D721Med (cell line): ENCODE measurements around the gene B3GLCT.

ENCODE experiments used
- DNase-seq: peaks from one replicate; pipeline ENCODE4 v3.0.0; 2011; ENCODE audit warnings: low spot score; ENCODE audit not compliant: insufficient read length
- FAIRE-seq: peaks from 2 replicates; lab custom pipeline; 2011; peaks lifted over from hg19 to GRCh38; lab: Jason Lieb, UNC
- TF ChIP-seq, protein P1 (sequence below): IDR thresholded peaks from 2 replicates; pipeline ENCODE4 v1.5.1; 2012; ENCODE audit warnings: mild to moderate bottlenecking, control low read depth; ENCODE audit not compliant: insufficient read depth; ENCODE audit errors: missing control alignments

The B3GLCT gene

DNA sequence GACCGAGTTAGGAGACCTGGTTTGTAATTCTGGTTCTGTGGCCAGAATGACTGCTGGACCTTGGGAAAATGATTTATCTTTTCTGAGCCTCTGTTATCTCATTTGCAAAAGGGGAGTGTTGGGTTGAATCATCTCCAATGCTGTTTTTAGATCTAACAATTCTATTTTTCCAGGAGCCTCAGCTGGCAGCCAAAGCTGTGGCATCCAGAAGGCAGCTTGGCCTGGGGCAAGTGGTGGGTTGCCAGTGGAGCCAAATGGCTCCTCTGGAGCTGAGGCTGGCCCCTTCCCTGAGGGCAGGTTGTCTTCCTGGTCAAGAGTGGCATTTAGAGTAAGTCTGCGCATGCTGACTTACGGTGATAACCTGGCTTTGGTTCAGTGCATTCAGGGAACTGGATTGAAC, 21.3 kb downstream of the B3GLCT start:
- TF ChIP-seq, protein P1, sequence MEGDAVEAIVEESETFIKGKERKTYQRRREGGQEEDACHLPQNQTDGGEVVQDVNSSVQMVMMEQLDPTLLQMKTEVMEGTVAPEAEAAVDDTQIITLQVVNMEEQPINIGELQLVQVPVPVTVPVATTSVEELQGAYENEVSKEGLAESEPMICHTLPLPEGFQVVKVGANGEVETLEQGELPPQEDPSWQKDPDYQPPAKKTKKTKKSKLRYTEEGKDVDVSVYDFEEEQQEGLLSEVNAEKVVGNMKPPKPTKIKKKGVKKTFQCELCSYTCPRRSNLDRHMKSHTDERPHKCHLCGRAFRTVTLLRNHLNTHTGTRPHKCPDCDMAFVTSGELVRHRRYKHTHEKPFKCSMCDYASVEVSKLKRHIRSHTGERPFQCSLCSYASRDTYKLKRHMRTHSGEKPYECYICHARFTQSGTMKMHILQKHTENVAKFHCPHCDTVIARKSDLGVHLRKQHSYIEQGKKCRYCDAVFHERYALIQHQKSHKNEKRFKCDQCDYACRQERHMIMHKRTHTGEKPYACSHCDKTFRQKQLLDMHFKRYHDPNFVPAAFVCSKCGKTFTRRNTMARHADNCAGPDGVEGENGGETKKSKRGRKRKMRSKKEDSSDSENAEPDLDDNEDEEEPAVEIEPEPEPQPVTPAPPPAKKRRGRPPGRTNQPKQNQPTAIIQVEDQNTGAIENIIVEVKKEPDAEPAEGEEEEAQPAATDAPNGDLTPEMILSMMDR = no peak
- DNase-seq = no peak
- FAIRE-seq = no peak

- TF ChIP-seq, protein P1 = no peak
- FAIRE-seq = no peak
Observed at GRCh38 chr13:31223215-31223614, 23.4 kb downstream of the B3GLCT start.

DNA sequence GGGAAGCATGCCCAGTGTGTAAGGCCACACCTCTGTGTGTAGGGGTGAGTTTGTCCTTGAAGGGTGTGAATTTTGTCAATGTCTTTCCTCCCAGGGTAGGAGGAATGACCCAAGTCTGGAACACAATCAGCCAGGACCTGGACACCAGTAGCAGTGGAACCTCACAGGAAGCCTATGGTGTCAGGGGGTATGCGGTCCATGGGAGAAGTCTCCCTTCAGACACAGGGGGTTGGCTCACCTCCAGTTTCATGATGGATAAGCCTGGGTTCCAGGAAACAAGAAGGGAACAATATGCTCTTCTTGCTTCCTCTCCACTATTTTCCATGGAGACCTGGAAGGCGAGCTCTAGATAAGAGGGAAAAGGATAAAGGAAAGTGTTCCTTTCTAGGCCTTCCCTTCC, 23.9 kb downstream of the B3GLCT start:
- no peak for DNase-seq
- TF ChIP-seq, protein P1 = no peak
- no peak for FAIRE-seq

More at GRCh38 chr13:31223215-31223614, 23.4 kb downstream of the B3GLCT start:
- DNase-seq = no peak

GRCh38 chr13:31224174-31224669, 24.4 kb downstream of the B3GLCT start:
- TF ChIP-seq, protein P1 = no peak
- DNase-seq (no peak), FAIRE-seq (no peak)

- TF ChIP-seq, protein P1 = no peak
- no peak for FAIRE-seq
Observed at GRCh38 chr13:31224963-31225559, 25.3 kb downstream of the B3GLCT start.

DNA sequence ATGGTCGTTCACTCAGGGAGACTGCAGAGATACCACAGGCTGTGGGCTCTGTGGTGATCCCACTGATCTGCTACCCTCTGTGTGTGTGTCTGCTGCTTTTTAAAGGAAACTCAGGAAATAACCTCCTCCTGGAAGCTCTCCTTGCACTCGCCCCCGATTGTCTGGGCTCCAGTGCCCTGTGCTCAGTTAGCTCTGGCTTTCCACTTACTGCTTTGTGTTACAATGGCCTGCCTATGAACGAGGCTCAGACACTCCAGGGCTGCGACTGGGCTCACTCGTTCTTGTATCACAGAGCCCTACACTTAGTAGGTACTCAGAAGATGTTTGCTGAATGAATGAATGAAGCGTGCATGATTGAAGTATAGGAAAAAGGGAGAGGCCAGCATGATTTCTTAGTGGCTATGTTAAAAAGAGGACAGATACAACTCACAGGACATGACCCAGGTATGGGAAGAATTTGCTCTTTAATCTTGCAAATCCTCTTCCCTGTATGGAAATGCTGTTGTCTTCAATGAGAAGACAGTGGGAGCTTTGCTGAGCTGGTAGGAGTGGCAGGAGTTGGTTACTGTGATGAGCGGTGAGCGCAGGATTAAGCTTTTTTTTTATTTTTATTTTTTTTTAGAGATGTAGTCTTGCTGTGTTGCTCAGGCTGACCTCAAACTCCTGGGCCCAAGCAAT, 26.4 kb downstream of the B3GLCT start:
- FAIRE-seq (no peak), DNase-seq (no peak)
- TF ChIP-seq, protein P1 = no peak

More at GRCh38 chr13:31224963-31225559, 25.3 kb downstream of the B3GLCT start:
- DNase-seq = no peak

DNA sequence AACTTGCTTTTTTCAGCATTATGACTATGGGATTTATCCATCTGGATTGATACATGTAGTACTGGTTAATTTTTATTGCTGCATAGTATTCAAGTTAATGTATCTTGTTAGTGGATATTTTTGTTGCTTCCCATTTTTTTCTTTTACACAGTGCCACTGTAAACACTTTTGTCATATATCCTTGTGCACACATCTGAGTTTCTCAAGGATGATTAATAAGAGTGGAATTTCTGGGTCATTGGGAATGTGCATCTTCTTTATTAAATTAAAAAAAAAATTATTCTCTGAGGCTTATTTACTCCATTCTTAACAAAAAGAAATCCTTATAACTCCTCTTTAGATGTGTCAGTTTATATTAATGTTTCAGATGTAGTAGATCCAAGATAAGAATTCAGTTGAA, 27.3 kb downstream of the B3GLCT start:
- FAIRE-seq (no peak), DNase-seq (no peak)
- TF ChIP-seq, protein P1 = no peak
